HUES6 (cell line): ENCODE results near the gene RAP1GAP2.

ENCODE experiments used
- H3K27ac ChIP-seq: 2 replicates; pipeline ENCODE4 v1.7.0; 2013; ENCODE audit warnings: low read depth, mild to moderate bottlenecking, low read length, inconsistent platforms
- H3K27me3 ChIP-seq: 2 replicates; pipeline ENCODE4 v1.6.1; 2013; ENCODE audit warnings: low read length; ENCODE audit not compliant: control insufficient read depth, insufficient read depth
- H3K36me3 ChIP-seq: 2 replicates; pipeline ENCODE4 v1.6.1; 2013; ENCODE audit warnings: low read length; ENCODE audit not compliant: control insufficient read depth, insufficient read depth
- H3K4me1 ChIP-seq: 2 replicates; pipeline ENCODE4 v1.6.1; 2013; ENCODE audit warnings: low read length; ENCODE audit not compliant: control insufficient read depth, insufficient read depth
- H3K4me3 ChIP-seq: 2 replicates; pipeline ENCODE4 v1.5.1; 2013; ENCODE audit warnings: low read depth, low read length
- H3K9ac ChIP-seq: one replicate; pipeline ENCODE4 v1.6.1; 2013; ENCODE audit warnings: mild to moderate bottlenecking, low read length
- H3K9me3 ChIP-seq: 2 replicates; pipeline ENCODE4 v1.6.1; 2013; ENCODE audit warnings: low read depth, low read length; ENCODE audit not compliant: control insufficient read depth, insufficient read depth

RAP1GAP2 gene

DNA sequence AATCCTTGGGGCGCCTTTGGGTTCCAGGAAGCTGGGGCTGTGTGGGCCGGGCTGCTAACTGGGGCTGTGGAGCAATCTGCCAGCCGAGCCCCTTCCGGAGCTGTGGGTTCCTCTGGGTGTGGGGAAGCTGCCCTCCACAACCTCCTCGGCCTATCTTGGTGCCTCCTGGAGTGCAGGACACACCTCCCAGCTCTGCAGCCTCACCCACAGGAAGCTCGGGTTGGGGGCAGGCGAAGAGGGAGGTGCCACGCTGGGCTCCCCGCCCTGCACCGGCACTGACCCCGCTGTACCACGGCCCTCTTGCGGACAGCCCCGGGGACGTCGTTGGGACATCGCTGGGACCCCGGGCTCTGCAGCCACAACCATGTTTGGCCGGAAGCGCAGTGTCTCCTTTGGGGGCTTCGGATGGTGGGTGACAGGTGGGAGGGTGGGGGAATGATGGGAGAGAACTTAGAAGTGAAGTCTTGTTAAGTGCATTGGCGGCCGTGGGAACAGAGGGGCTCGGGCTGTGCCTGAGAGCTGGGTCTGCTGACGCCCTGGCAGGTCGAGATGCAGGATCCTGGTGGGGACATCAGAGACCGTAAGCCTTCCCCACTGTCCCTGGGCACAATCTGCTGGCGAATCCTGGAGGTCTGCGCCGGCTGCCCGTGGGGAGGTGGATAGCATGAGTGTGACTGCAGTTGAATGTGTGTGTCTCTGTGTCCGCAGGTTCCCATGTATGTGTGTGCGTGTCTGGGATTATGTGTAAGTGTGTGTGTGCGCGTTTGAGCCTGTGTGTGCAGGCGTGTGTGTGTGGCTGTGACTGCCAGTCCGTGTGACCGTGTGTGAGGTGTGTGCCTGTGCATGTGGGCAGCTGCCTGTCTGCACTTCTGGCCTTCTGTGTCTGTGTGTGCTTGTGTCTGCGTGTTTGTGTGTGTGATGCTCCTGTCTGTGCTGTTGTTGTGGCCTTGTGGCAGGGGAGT, at the start of gene RAP1GAP2:
TSS of gene RAP1GAP2 (plus strand) at position 275 of the 962 bp plus-strand sequence. CDS start at position 365, 90 bp downstream.
- H3K9me3 ChIP-seq: no peaks in the 10 kb centered on the region
- no peaks in the 10 kb centered on the region for H3K36me3 ChIP-seq
- H3K27me3 ChIP-seq: no peaks in the 10 kb centered on the region; the same call in 1 of the 2 replicates
- H3K27ac ChIP-seq: no peak within 1 kb of the TSS
- H3K4me3 ChIP-seq: no peak within 1 kb of the TSS
- peaks cover 14% of the 10 kb centered on the region for H3K4me1 ChIP-seq
- H3K9ac ChIP-seq: no peak within 1 kb of the TSS

DNA sequence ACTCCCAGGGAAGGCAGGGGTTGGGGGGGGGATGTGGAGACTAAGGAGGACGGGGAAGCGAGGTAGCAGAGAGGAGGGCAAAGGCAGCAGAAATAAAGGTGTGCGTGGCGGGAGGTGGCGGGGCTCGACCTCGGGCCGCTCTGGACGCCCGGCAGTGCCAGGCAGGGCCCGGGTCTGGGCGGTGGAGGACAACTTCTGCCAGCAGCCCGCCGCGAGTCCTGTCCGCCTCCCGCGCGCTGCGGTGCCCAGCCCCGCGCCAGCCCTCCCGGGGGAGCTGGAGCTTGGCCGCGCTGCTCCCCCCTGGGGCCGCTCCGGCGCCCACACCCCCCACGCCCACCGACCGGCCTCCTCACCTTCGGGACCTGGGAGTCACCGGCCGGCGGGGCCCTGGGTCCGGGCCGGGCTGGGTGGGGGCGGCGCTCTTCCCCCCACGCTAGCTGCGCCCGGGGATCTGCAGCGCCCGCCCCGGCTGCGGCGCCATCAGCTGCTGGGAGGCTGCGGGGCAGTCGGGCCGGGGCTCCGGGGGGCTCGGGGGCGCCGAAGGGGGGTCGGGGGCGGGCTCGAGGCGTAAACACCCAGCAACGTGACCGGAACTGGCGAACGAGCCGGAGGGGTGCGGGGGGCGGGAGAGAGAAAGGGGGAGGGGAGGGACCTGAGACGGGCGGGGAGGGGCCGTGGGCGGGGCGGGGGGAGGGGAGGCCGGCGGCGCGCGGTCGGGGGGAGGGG, 47.0 kb upstream of the RAP1GAP2 start, which contains the start of gene CCDC92B:
TSS of gene CCDC92B (minus strand) at position 595 of the 726 bp plus-strand sequence. CDS start 14,507 bp downstream, outside the sequence.
- H3K9me3 ChIP-seq: no peaks in the 10 kb centered on the region
- peaks cover 43% of the 10 kb centered on the region for H3K27me3 ChIP-seq
- no peaks in the 10 kb centered on the region for H3K36me3 ChIP-seq
- peaks cover 4% of the 10 kb centered on the region for H3K4me1 ChIP-seq
- H3K9ac ChIP-seq: peak within 1 kb of the TSS; percentile 15
- peak within 1 kb of the TSS; percentile 69 for H3K4me3 ChIP-seq
- H3K27ac ChIP-seq: no peak within 1 kb of the TSS

DNA sequence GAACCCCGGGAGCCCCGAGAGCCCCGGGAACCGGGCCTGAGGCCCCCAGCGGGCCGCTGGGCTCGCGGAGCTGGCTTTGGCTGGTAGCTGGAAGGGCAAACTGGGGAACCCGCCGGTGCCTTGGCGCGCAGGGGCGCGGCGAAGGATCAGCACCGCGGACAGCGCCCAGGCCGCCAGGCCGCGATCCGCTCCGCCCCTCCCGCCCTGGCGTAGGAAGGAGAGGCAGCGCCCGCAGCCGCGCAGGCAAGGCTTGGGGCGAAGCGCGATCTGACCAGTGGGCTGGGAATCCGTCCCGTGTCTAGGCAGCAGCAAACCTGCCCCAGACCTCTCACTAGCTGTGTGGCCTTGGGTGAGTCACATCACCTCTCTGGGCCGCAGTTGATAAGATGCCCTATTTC, 46.5 kb upstream of the RAP1GAP2 start:
- H3K36me3 ChIP-seq: no peaks in the 10 kb centered on the region
- no peaks in the 10 kb centered on the region for H3K9me3 ChIP-seq
- H3K4me3 ChIP-seq: peak overlapping the region; percentile 41; the same call in 1 of the 2 replicates
- peaks cover 4% of the 10 kb centered on the region for H3K4me1 ChIP-seq
- H3K9ac ChIP-seq: no peak overlapping the region
- H3K27ac ChIP-seq: no peak overlapping the region
- peaks cover 46% of the 10 kb centered on the region for H3K27me3 ChIP-seq

DNA sequence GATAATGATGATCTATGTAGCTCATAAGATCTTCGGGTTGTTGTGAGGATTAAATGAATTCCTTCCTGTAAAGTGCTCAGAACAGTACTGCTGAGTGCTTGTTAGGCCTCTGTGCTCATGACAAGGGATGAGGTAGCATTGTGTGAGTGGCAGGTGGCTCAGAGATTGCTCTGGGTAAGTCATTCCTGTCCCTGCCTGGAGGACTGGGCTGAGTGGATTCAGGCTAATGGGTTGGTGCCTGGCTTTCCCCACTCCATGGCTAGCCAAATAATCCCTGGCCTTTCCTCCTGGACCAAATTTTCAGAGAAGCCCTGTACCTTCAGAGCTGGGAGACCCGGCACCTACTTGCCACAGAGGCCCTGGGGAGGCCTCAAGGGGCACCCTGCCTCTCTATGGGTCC, 45.5 kb upstream of the RAP1GAP2 start:
- Histone ChIP-seq H3K9ac (no peak overlapping the region), H3K27me3 (peaks cover 52% of the 10 kb centered on the region), H3K4me3 (no peak overlapping the region)

DNA sequence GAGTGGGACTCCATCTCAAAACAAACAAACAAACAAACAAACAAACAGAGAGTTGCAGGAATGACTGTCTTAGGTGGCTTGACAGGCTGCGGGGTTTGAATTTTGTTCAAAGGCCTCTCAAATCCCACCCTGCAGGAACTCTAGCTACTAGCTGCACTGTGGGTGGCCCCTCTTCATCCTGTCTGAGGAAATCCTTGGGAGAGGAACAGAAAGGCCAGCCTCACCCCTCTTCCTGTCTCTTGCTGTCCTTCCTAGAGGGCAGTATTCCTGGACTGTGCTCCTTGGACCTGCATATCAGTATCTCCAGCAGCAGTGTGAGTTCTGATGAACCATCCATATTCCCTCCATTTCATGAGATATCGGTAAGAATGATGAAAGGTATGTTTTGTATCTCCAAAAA, 44.7 kb upstream of the RAP1GAP2 start:
- H3K27me3 ChIP-seq: peaks cover 59% of the 10 kb centered on the region
- no peaks in the 10 kb centered on the region for H3K36me3 ChIP-seq

More for the DNA sequence above, 45.5 kb upstream of the RAP1GAP2 start:
- peaks cover 4% of the 10 kb centered on the region for H3K4me1 ChIP-seq
- no peaks in the 10 kb centered on the region for H3K9me3 ChIP-seq
- no peaks in the 10 kb centered on the region for H3K36me3 ChIP-seq
- no peak overlapping the region for H3K27ac ChIP-seq

DNA sequence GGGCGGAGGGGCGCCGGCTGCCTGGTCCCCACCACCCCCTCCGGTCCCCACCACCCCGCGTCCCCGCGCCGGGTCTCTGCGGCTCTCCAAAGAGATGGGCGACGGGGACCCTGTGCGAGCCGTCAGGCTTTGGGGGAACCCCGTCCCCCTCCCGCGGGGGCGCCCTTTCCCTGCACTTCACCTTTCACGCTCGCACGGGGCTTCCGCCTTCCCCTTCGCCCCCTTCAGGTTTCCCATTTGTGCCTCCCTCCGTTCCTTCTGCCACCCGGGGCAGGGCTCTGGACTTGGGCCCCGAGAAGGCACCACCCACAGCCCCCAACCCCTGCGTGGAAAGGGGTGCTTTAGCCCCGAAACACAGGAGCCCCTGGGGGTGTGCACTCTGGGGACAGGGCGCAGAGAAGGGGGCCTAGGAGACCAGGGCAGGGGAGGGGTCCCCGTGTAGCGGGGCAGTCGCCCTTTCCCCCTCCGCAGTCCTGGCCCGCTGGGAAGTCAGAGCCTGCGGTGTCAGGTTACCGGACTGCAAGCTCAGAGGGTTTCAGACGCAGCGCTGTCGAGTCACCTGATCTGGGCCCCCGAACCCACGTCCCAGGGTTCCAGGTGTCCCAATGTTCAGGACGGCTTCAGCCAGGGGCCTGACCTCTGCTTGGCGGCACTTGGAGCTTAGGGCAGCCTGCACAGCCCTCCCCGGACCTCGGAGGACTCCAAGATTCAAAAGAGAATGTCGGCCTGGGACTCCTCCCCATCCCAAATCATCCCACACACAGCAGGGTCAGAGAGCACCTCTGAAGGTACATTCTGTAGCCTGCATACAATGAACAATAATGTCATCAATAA, 40.1 kb upstream of the RAP1GAP2 start:
- peaks cover 36% of the 10 kb centered on the region for H3K27me3 ChIP-seq
- H3K36me3 ChIP-seq: no peaks in the 10 kb centered on the region
- no peaks in the 10 kb centered on the region for H3K9me3 ChIP-seq
- peak overlapping the region; percentile 25 for H3K9ac ChIP-seq
- H3K27ac ChIP-seq: no peak overlapping the region
- peak overlapping the region; percentile 70 for H3K4me3 ChIP-seq
- H3K4me1 ChIP-seq: peaks cover 13% of the 10 kb centered on the region

More for the DNA sequence above, 44.7 kb upstream of the RAP1GAP2 start:
- H3K9ac ChIP-seq: no peak overlapping the region
- H3K9me3 ChIP-seq: no peaks in the 10 kb centered on the region
- H3K27ac ChIP-seq: no peak overlapping the region
- H3K4me3 ChIP-seq: no peak overlapping the region
- H3K4me1 ChIP-seq: peaks cover 6% of the 10 kb centered on the region

DNA sequence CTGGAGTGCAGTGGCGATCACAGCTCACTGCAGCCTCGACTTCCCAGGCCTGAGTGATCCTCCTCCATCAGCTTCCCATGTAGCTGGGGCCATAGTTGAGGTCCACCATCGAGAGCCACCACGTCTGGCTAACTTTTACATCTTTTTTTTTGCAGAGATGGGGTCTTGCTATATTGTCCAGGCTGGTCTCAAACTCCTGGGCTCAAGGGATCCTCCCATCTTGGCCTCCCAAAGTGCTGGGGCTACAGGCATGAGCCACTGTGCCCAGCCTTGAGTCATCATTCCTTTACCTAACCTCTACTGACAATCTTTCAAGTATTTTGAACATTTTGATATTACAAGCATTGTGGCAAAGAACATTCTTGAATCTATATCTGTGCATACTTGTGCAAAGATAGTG, 37.4 kb upstream of the RAP1GAP2 start:
- no peak overlapping the region for H3K9ac ChIP-seq
- no peak overlapping the region for H3K27ac ChIP-seq
- no peaks in the 10 kb centered on the region for H3K36me3 ChIP-seq
- H3K4me3 ChIP-seq: no peak overlapping the region
- peaks cover 28% of the 10 kb centered on the region for H3K27me3 ChIP-seq
- H3K4me1 ChIP-seq: peaks cover 9% of the 10 kb centered on the region; the same call in 1 of the 2 replicates
- H3K9me3 ChIP-seq: no peaks in the 10 kb centered on the region

DNA sequence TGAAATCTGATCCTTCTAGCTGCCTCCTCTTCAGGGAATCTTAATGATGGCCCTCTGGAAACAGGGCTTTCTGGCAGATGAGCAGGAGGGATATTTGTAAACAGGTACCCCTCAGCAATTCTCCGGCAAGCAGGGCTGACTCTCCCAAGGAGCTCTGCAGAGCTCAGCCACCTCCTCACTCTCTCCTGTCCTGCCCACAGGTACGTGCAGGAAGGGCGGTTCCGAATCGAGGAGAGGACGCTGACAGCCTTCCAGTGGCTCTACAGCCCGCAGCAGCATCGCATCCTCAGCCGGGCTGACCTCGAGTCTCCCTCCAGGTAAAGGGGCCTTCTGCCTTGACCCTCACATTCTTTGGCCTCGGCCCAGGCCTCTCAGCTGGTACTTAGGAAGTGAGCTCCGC, 26.1 kb upstream of the RAP1GAP2 start:
- Histone ChIP-seq H3K4me1 (0 out of 2 replicates have a peak, but pooled peaks cover 4% of the 10 kb centered on the region), H3K4me3 (no peak overlapping the region), H3K27me3 (peaks cover 14% of the 10 kb centered on the region; the same call in 1 of the 2 replicates), H3K36me3 (no peaks in the 10 kb centered on the region), H3K9me3 (no peaks in the 10 kb centered on the region), H3K27ac (no peak overlapping the region), H3K9ac (no peak overlapping the region)

DNA sequence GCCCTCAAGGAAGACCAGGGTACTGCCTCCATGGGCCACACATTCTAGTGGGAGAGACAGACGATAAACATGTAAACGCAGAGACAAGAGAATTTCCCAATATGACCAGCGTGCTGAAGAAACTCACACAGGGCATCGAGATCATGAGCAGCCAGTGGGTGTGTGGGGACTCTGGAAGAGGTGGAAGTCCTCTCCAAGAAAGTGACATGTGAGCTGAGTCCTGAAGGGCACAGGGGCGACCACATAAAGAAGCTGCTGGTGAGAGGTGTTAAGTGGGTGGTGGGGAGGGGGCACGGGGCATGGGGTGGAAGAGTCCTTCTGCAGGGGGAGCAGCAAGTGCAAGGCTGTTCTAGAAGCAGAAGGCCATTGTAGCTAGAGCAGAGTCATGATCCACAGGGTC, 21.0 kb upstream of the RAP1GAP2 start:
- H3K36me3 ChIP-seq: no peaks in the 10 kb centered on the region
- no peak overlapping the region for H3K9ac ChIP-seq
- H3K4me1 ChIP-seq: peaks cover 6% of the 10 kb centered on the region; the same call in 1 of the 2 replicates
- peaks cover 45% of the 10 kb centered on the region for H3K27me3 ChIP-seq
- H3K9me3 ChIP-seq: no peaks in the 10 kb centered on the region
- no peak overlapping the region for H3K4me3 ChIP-seq
- no peak overlapping the region for H3K27ac ChIP-seq

DNA sequence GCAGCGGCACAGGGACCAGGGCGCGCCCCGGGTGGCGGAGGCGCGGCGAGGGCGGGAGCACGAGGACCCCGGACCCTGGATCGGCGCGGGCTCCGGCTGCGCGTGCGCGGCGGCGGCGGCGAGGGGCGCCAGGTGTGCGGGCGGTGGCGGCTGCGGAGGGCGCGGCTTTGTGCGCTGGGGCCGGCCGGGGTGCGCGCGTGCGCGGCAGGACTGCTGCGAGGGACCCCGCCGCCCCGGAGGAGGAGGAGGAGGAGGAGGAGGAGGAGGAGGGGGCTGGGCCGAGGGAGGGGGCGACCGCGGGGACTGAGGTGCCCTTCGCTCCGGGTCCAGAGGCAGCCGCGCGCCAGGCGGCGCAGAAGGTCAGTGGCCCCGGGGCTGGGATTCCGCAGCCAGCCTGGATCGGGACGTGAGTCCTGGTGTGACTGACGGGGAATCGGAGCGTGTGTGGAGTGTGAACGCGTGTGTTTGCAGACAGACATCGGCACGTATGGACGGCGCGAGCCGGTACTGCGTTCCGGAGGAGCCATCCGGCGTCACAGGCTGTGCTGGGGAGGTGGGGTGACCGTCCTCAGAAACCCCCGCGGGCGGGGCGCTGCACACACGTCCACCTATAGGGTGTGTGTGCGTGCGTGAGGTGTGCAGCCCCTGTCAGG, 19.5 kb upstream of the RAP1GAP2 start:
- Histone ChIP-seq H3K36me3 (no peaks in the 10 kb centered on the region), H3K9me3 (no peaks in the 10 kb centered on the region), H3K9ac (peak overlapping the region; percentile 56), H3K27ac (no peak overlapping the region), H3K27me3 (peaks cover 45% of the 10 kb centered on the region), H3K4me1 (peaks cover 5% of the 10 kb centered on the region; the same call in 1 of the 2 replicates), H3K4me3 (peak overlapping the region; percentile 81)
